ENCODE results near the gene IL1R1. TPM values are rescaled to one million over a fixed set of nuclear protein-coding genes. Genes with fewer than 3 reads are reported as not detected.

IL1R1 gene
- total RNA-seq, 1 donor from 2014 or later: 10.7 TPM

DNA sequence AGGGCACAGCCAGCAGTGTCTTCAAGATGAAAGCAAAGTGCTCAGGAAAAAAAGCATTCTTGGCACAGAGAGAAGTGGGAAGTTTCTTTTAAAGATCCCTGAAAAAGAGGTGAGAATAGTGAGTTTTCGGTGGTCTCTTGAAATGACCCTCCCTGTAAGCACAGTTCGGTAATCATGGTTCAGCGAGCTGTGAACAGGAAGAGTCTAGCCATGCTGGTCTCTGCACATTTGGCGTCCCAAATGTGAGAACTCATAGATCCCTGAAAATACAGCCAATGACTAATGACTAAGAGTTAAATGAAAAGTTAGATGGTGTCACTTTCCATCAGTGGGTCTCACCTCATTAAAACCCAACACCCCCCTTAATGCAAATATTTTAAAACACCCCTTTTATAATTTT, 3.4 kb downstream of the IL1R1 start:
- DNase-seq (ENCODE audit: low read depth): no peak
- no peak overlapping the region for H3K4me3 ChIP-seq (ENCODE audit: low read depth, low read length)
- TF ChIP-seq, protein P1, sequence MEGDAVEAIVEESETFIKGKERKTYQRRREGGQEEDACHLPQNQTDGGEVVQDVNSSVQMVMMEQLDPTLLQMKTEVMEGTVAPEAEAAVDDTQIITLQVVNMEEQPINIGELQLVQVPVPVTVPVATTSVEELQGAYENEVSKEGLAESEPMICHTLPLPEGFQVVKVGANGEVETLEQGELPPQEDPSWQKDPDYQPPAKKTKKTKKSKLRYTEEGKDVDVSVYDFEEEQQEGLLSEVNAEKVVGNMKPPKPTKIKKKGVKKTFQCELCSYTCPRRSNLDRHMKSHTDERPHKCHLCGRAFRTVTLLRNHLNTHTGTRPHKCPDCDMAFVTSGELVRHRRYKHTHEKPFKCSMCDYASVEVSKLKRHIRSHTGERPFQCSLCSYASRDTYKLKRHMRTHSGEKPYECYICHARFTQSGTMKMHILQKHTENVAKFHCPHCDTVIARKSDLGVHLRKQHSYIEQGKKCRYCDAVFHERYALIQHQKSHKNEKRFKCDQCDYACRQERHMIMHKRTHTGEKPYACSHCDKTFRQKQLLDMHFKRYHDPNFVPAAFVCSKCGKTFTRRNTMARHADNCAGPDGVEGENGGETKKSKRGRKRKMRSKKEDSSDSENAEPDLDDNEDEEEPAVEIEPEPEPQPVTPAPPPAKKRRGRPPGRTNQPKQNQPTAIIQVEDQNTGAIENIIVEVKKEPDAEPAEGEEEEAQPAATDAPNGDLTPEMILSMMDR (conservative IDR thresholded peaks at IDR 0.05; ENCODE audit: low read depth, low read length): no peak

DNA sequence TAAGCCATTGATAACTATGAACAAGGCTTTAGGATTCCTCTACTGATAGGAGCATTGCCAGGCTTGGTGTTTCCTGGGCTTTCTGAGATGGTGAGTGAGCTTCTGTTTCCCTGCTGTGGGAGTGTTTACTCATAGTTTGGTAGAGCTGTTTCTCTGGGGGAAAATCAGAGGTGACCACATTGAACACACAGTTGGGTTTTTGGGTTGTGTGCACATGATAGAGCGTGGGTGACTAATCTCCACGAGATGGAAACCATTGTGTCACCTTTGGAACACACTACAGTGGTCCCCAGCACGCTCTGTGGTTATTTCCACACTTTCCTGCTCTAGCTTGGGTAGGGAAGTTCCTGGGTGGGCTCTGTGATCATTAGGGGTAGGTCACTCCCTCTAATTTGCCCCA, 5.4 kb downstream of the IL1R1 start:
- TF ChIP-seq, protein P1 (conservative IDR thresholded peaks at IDR 0.05; ENCODE audit: low read depth, low read length): no peak

DNA sequence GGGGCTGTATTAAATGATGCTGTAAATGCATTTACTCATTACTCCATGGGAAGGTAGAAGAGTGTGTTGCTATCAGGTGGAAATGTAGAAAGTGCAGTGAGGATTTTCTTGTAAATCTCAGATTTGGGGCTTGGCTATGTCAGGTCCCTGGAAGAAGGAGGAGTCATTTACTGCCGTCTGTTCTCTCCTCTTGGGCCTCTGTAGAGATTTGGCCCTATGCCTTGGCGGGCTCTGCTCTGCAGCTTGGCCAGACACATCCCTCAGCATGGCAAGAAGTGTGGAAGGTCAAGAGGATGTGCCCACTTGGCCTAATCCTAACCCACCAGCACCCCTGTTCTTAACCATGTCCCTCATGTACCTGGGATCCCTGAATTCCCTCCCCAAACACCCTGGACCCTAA, 6.7 kb downstream of the IL1R1 start:
- DNase-seq (ENCODE audit: low read depth): no peak
- TF ChIP-seq, protein P1 (conservative IDR thresholded peaks at IDR 0.05; ENCODE audit: low read depth, low read length): no peak
- H3K4me3 ChIP-seq (ENCODE audit: low read depth, low read length): no peak overlapping the region

More for the DNA sequence above, 5.4 kb downstream of the IL1R1 start:
- DNase-seq (ENCODE audit: low read depth): no peak
- no peak overlapping the region for H3K4me3 ChIP-seq (ENCODE audit: low read depth, low read length)

DNA sequence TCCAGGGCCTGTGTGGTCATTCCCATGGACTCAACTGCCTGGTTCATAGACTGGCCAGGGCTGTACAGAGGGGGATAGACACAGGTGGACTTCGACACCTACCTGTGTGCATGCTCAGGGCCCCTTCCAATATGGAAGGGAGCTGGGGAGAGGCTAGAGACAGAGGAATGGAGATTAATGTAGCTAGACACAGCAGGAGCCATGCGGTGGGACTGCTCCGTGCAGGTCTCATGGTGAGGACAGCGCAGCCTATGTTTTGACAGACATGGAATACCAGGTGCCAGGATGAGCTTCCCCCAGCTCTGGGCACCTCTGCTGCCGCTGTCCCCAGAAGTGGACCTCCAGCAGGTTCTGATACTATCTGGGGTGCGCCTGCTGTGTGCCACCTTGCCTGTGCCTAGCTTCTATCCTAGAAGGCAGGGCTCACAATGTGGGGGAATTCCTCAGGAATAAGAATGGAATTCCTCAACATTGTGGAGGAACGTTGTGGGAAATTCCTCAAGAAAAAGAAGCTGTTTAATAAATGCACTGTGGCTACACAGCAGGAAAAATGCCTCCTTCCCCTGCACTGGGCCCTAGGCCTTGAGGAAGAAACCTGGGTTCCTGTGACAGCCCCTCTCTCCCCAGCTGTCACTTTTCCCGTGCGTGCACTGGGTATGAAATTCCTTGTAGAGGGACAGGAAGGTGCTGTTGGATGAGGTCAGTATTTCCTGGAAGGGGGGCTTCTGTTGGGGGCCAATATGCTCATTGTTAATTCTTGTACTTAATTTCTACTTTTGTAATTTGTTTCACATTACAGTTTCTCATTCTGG, 7.3 kb downstream of the IL1R1 start:
- H3K4me3 ChIP-seq (ENCODE audit: low read depth, low read length): no peak overlapping the region
- no peak for DNase-seq (ENCODE audit: low read depth)
- TF ChIP-seq, protein P1 (conservative IDR thresholded peaks at IDR 0.05; ENCODE audit: low read depth, low read length): no peak

DNA sequence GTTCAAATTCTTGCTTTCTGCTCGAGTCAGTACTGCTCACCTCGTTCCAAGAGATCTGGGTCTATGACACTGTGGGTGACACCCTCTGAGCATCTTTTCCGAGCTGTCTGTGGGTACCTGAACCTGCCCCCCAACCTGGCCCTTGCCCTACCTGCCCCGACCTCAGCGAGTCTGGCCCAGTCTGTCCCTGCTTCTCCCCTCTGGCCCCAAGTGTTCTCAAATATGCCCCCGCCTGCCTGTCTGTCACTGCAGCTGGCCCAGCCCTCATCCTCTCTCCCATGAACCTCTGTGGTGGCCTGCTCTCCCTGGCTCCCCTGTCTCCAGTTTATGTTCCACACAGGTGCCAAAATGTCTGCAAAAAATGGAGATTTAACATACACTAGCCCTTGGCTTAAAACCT, 11.8 kb downstream of the IL1R1 start:
- TF ChIP-seq, protein P1 (conservative IDR thresholded peaks at IDR 0.05; ENCODE audit: low read depth, low read length): no peak
- DNase-seq (ENCODE audit: low read depth): no peak
- no peak overlapping the region for H3K4me3 ChIP-seq (ENCODE audit: low read depth, low read length)

DNA sequence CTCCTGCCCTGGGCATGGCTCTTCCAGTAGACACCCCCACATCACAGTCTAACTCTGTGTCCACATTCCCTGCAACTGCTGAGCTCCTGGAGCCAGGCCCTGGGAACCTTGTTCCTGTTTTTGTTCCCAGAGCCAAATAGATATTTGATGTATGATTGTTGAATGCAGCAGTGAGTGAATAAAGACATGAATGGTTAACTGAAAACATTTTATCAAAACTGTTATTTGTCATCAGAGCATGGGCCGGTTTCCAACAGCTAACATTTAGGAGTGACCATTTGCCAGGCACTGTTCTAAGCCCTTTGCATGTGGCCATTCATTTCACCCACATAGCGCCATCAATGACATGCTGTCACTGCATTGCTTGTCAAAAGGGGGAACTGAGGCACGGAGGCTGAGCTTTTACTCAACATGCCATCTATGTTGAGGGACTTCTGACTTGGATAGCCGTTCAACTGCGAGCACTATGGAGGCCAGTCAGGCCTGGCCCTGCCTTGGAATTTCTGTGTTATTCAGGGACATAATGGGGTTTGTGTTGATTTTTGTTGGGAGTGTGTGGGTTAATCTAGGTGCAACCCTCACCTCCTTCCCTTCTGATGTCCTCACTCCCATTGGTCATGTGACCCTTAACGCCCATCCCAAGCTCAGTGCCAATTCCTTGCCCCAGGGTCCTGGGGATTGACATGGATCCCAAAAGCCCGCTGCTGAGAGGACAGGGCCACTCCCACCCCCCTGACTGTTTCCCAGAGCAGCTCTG, 12.6 kb downstream of the IL1R1 start:
- H3K4me3 ChIP-seq (ENCODE audit: low read depth, low read length): no peak overlapping the region
- no peak for DNase-seq (ENCODE audit: low read depth)
- TF ChIP-seq, protein P1 (conservative IDR thresholded peaks at IDR 0.05; ENCODE audit: low read depth, low read length): no peak
